Effector CD8-positive, alpha-beta T cell (primary cell): ENCODE measurements around the gene ZNF841.
"Not testable (repeated sequence)": the region's sequence is repeated elsewhere in the genome, so short reads cannot be mapped to it uniquely, and the experiment has no call there.

Source experiments
- DNase-seq: peaks from one replicate; lab custom pipeline; 2025; lab: John Stamatoyannopoulos, UW

Gene ZNF841

GRCh38 chr19:52066258-52066863 is 29.2 kb downstream of the ZNF841 start:
- DNase-seq, result no peak

- no peak for DNase-seq
Measured at GRCh38 chr19:52065399-52065798, 30.2 kb downstream of the ZNF841 start.

GRCh38 chr19:52056480-52056879 is 39.1 kb downstream of the ZNF841 start:
- not testable (repeated sequence) for DNase-seq

DNA sequence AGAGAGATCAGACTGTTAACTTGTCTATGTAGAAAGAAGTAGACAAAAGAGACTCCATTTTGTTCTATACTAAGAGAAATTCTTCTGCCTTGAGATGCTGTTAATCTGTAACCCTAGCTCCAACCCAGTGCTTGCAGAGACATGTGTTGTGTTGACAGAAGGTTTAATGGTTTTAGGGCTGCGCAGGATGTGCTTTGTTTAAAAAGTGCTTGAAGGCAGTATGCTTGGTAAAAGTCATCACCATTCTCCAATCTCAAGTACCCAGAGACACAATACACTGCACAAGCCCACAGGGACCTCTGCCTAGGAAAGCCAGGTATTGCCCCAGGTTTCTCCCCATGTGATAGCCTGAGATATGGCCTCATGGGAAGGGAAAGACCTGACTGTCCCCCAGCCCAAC is 43.8 kb downstream of the ZNF841 start:
- DNase-seq, result not testable (repeated sequence)

DNA sequence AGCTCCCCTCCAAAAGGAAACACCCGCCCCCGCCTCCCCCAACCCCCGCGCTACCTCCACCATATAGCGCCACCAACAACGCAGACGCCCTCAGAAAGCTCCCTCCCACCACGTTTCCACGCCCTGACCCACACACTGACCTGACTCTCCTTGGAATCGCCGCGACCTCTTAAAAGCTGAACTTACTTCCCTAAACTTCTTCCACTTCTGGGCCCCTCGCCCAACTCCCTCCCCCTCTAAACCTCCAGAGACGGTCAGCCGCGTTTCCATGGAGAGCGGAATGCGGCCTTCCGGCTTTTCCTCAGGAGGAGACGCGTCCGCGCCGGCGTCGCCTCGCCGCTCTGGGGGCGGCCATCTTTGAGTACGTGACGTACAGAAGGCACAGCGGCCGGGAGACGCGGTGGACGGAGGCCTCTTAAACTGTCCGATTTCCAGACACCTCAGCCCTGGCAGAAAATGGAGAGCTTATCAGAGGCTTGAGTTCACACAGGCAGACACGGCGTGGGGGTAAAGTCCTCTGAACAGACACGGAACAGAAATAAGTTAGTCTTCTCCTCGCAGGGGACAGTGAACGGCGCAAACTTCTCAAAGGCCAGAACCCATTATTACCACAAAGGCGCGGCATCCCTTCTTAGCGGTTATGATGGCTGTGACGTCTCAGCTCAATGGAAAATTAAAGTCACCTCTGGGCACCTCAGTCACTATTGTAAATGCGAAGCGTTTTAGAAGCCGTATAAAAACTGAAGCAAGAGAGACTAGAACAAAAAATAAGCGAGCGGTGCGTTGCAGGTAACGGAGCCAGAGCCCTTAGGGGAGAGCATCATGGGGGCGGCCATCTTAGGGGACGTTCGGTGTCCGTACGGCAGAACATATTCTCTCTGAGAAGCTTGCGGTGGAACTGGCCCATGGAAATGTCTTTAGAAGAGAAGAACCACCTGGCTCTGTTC is 46.7 kb downstream of the ZNF841 start, which contains the start of gene ZNF432:
ZNF432 (minus strand) TSS at position 284 of the 947 bp plus-strand sequence. CDS start 1,970 bp downstream, outside the sequence.
- DNase-seq, result peak; percentile 68

DNA sequence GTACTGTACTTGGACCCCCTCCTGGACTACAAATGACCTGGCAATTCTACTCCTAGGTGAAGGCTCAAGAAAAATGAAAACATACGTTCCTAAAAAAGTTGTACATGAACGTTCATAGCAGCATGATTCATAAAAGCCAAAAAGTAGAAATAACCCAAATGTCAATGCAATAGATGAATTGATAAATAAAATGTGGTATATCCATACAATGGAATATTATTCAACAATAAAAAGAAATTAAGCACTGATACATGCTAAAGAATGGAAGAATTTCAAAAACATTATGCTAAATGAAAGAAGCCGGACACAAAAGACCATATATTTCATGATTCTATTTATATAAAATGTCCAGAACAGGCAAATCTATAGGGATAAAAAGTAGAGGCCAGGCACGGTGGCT is 56.4 kb downstream of the ZNF841 start:
- DNase-seq, result no peak

GRCh38 chr19:52034051-52034728 is 61.4 kb downstream of the ZNF841 start:
- no peak for DNase-seq

DNA sequence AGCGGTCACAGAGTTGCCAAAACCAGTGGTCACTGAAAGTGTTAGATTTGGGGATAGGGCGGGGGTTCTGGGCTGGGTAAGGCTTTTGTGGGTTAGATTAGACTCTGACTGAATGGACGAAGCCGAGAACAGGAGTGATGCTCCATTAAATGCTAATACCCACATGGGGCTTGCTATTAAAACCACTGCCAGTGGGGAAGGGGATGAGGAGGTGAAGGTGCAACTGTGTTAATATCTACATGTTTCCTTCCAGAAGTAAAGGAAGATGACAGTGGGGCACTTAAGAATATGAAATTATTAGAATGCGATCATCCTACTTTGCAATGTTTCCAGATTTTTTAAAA is 66.8 kb downstream of the ZNF841 start:
- no peak for DNase-seq

DNA sequence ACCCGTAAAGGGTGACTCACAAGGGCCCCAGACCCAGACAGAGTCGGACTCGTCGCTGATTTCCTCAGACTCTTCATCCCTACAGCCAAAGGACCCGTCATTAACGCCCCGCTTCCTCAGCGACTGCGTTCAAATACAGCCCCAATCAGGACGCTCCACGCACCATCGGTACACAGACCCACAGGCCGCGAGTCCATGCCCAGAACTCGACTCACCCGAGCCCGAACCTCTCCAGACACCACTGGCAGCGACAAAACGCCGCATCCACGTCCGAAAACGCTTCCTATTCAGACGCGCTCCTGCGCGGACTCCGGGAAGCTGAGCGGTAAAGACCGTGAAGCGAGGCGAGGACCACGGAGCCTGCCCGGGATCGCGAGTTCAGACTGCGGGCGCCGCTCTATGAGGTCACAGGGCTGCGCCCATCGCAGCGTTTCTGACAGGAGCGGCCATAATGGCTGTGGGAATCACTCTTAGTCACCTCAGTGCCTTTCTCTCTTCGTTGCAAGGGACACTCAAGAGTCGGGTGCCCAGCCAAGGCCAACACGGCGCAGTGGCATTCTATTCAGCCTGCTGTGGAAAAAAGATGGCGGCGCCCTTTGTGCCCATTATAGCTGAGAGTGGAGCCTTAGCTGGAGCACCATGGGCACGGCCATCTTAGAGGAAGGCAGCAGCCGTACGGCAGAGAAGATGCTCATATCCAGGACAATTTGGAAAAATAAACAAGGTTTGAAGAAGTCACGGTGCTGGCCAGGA is 67.4 kb downstream of the ZNF841 start, which contains the start of gene ZNF614:
ZNF614 (minus strand) TSS at position 353 of the 753 bp plus-strand sequence. CDS start 2,634 bp downstream, outside the sequence.
- DNase-seq, result peak; percentile 60

- DNase-seq, result not testable (repeated sequence)
Measured at GRCh38 chr19:52026255-52026990, 69.1 kb downstream of the ZNF841 start.

- not testable (repeated sequence) for DNase-seq
Measured at GRCh38 chr19:52024478-52024877, 71.1 kb downstream of the ZNF841 start.

- no peak for DNase-seq
Measured at GRCh38 chr19:52022193-52022592, 73.4 kb downstream of the ZNF841 start.

- no peak for DNase-seq
Measured at GRCh38 chr19:52020506-52020905, 75.1 kb downstream of the ZNF841 start.
